Activated B cell treated with CpG ODN at 0.5 μM for 24 hours (primary cell): Measurements from ENCODE around the gene PALLD. TPM values are rescaled to one million over a fixed set of nuclear protein-coding genes. Genes with fewer than 3 reads are reported as not detected.

ENCODE experiments used
- ATAC-seq: fragments of 200-7000 bp; cut with Tn5 transposase; one replicate; pipeline ENCODE4 v1.10.0; 2021; ENCODE audit warnings: low read depth, mild to moderate bottlenecking, moderate library complexity
- CTCF ChIA-PET: fragments of 350-600 bp; sonication (Branson Sonifier 250); formaldehyde crosslinking; loops from one replicate; lab custom pipeline; 2021; ENCODE audit warnings: antibody characterized with exemption; lab: Charles Lee
- POLR2A ChIA-PET: fragments of 350-600 bp; sonication (Branson Sonifier 250); formaldehyde crosslinking; loops from one replicate; lab custom pipeline; 2021; ENCODE audit warnings: antibody characterized with exemption; lab: Charles Lee
- DNase-seq: peaks from one replicate; pipeline ENCODE4 v3.0.0; 2022
- H3K27ac Mint-ChIP-seq: one replicate; pipeline ENCODE4 v1.8.0; 2020; ENCODE audit warnings: mixed read lengths
- H3K27me3 Mint-ChIP-seq: one replicate; pipeline ENCODE4 v1.8.0; 2021; ENCODE audit warnings: mixed read lengths
- H3K36me3 Mint-ChIP-seq: one replicate; pipeline ENCODE4 v1.8.0; 2021; ENCODE audit warnings: low read depth, mixed read lengths
- H3K4me1 Mint-ChIP-seq: one replicate; pipeline ENCODE4 v1.8.0; 2021; ENCODE audit warnings: mixed read lengths
- H3K4me3 Mint-ChIP-seq: one replicate; pipeline ENCODE4 v1.8.0; 2020; ENCODE audit warnings: mild to moderate bottlenecking, mixed read lengths
- H3K9me3 Mint-ChIP-seq: one replicate; pipeline ENCODE4 v1.8.0; 2020; ENCODE audit warnings: mixed read lengths
- intact Hi-C: fragments of 100-400 bp; cut with micrococcal nuclease; formaldehyde crosslinking; loops from one replicate; pipeline ENCODE4 v1.15.1; 2024
- total RNA-seq: library from RNA; stranded (reverse); gene quantifications from 2 replicates; pipeline ENCODE4 v1.2.3, GENCODE V29; 2022
- TF ChIP-seq, protein P1 (sequence below): fragments of 200-600 bp; IDR thresholded peaks from one replicate; pipeline ENCODE4 v1.8.0; 2022; ENCODE audit warnings: antibody characterized with exemption, mild to moderate bottlenecking

PALLD gene
- total RNA-seq, 1 donor from 2014 or later: 0.44 TPM

DNA sequence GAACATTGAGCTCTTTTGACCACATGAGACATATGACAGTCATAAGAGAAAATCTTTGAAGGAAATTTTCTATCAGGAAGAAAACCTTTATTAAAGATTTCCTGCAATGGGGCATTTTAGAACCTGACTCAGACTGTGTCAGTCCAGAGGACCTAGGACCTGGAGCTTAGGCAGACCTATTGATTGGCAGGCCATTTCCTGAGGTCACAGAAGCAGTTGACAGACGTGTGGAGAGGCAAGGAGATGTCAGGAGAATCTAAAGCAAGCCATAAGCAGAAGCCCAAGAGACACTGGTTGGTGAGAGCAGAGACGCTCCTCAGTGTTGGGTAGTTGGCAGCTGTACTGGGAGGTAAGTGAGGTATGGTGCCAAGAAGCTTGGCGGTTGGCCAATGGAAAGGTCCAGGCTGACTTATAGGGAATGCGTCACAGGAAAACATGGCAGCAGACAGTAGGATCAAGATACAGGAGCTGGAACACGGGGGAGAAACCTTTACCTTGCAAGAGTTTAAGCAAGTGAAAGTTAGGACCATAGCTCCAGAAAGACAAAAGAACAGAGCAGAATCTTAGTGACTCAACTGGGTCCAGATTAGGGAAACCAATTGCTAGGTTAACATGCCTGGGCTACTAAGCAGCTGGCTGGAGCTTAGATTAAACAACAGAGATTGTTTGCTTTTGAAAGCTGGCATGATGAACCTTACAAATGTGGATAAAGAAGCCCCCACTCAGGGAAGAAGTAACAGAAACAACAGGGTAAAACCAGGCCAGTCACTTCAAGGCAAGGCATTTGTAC, 18.6 kb downstream of the PALLD start:
- no peaks in the 10 kb centered on the region for H3K36me3 Mint-ChIP-seq
- ChIA-PET CTCF (interaction anchor here (0.7 to 3.2 kb wide), 6 partner anchors 9 to 1051 kb away, joined by 3 to 13 read pairs (median 3); no protein-coding TSS in a partner anchor), POLR2A (no interaction called here)
- ATAC-seq (no peak), DNase-seq (no peak)
- H3K9me3 Mint-ChIP-seq: no peaks in the 10 kb centered on the region
- H3K27ac Mint-ChIP-seq: no peak overlapping the region
- H3K4me3 Mint-ChIP-seq: no peak overlapping the region
- TF ChIP-seq, protein P1, sequence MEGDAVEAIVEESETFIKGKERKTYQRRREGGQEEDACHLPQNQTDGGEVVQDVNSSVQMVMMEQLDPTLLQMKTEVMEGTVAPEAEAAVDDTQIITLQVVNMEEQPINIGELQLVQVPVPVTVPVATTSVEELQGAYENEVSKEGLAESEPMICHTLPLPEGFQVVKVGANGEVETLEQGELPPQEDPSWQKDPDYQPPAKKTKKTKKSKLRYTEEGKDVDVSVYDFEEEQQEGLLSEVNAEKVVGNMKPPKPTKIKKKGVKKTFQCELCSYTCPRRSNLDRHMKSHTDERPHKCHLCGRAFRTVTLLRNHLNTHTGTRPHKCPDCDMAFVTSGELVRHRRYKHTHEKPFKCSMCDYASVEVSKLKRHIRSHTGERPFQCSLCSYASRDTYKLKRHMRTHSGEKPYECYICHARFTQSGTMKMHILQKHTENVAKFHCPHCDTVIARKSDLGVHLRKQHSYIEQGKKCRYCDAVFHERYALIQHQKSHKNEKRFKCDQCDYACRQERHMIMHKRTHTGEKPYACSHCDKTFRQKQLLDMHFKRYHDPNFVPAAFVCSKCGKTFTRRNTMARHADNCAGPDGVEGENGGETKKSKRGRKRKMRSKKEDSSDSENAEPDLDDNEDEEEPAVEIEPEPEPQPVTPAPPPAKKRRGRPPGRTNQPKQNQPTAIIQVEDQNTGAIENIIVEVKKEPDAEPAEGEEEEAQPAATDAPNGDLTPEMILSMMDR: no peak
- no peaks in the 10 kb centered on the region for H3K4me1 Mint-ChIP-seq
- intact Hi-C loops: loop anchor here (2.0 kb wide), 1 partner anchor 35 kb away; the partner anchor contains the start of gene DDX60L
- H3K27me3 Mint-ChIP-seq: peaks cover 3% of the 10 kb centered on the region

DNA sequence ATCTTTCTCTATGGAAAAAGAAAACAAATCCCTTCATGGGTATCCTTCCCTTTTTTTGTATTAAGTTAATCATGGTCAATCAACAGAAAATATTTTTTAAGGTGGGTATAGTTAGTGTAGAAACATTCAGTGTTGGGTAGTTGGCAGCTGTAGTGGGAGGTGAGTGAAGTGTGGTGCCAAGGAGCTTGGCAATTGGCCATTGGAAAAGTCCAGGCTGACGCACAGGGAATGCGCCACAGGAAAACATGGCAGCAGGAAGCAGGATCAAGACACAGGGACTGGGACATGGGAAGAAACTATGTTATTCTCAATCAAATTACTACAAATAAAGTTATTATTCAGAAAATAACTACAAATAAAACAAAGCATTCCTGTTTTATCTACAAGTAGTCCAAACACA, 20.0 kb downstream of the PALLD start:
- CTCF ChIA-PET: no interaction called here
- no peak overlapping the region for H3K4me3 Mint-ChIP-seq

DNA sequence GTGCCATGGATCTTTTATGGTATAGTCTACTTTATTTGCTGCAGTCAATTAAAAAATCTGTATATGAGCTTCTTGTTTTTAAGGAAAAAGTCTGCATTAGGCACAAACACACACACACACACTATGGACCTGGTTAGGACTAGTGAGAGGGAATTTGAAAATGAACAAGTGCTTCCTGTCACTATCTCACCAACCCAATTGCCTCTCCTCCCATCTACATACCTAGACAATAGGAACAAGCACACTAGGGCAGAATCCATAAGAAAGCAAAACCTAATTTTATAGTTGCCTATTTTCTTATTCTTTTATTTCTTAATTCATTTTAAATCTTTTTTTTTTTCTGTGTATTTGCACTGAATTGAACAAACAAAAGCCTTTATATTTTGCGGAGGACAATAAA, 22.7 kb downstream of the PALLD start:
- H3K36me3 Mint-ChIP-seq: no peaks in the 10 kb centered on the region
- H3K4me1 Mint-ChIP-seq: no peaks in the 10 kb centered on the region
- H3K27ac Mint-ChIP-seq: no peak overlapping the region
- intact Hi-C loops: no loop called here
- DNase-seq (no peak), ATAC-seq (no peak)
- H3K4me3 Mint-ChIP-seq: no peak overlapping the region
- H3K27me3 Mint-ChIP-seq: peaks cover 2% of the 10 kb centered on the region
- ChIA-PET CTCF (no interaction called here), POLR2A (no interaction called here)
- TF ChIP-seq, protein P1: no peak
- H3K9me3 Mint-ChIP-seq: no peaks in the 10 kb centered on the region

More for the DNA sequence above, 20.0 kb downstream of the PALLD start:
- Mint-ChIP-seq H3K9me3 (no peaks in the 10 kb centered on the region), H3K4me1 (no peaks in the 10 kb centered on the region), H3K27ac (no peak overlapping the region), H3K36me3 (no peaks in the 10 kb centered on the region), H3K27me3 (peaks cover 3% of the 10 kb centered on the region)
- POLR2A ChIA-PET: no interaction called here
- TF ChIP-seq, protein P1: no peak
- no peak for ATAC-seq
- intact Hi-C loops: no loop called here
- DNase-seq: no peak

DNA sequence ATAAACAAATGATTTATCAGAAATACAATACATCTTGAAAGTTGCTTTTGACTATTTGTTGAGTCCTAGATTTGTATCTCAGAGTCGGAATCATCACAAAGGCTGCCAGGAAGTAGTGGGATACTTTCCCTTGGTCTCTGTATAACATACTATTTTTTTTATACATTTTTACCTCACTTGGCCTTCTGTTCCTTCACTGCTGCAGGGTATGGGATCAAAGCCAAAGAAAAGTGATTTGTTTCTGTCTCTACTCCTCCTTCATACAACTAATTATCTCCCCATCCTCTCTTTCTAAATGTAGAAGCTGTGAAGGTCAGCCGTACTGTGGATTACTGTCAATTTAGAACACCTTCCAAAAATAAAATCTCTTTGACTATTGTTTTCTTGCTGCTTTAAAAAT, 24.9 kb downstream of the PALLD start:
- TF ChIP-seq, protein P1: no peak
- no peaks in the 10 kb centered on the region for H3K9me3 Mint-ChIP-seq

DNA sequence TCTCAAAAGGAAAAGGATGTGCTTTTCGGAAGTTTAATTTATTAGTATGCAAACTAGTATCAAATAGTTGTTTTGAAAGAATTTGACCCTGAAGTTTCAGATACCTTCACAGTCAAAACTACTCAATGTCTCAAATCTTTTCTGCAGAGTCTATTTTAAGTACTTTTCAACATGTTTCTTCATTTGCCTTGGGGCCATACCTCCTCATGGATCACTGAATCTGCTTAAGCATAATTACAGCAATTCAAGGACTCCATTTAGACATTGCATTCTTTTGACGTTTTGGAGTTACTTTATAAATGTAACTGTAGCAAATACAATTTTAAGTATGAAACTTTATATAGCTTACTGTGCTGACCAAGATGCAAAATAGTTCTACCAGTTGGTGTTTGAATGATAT, 25.5 kb downstream of the PALLD start:
- intact Hi-C loops: no loop called here
- H3K36me3 Mint-ChIP-seq: no peaks in the 10 kb centered on the region
- no peak overlapping the region for H3K27ac Mint-ChIP-seq
- POLR2A ChIA-PET: no interaction called here
- no peak for ATAC-seq
- peaks cover 2% of the 10 kb centered on the region for H3K27me3 Mint-ChIP-seq
- H3K9me3 Mint-ChIP-seq: no peaks in the 10 kb centered on the region
- CTCF ChIA-PET: no interaction called here
- no peaks in the 10 kb centered on the region for H3K4me1 Mint-ChIP-seq
- no peak overlapping the region for H3K4me3 Mint-ChIP-seq
- DNase-seq: no peak
- TF ChIP-seq, protein P1: no peak

More for the DNA sequence above, 24.9 kb downstream of the PALLD start:
- Mint-ChIP-seq H3K27me3 (peaks cover 2% of the 10 kb centered on the region), H3K27ac (no peak overlapping the region), H3K36me3 (no peaks in the 10 kb centered on the region), H3K4me3 (no peak overlapping the region), H3K4me1 (no peaks in the 10 kb centered on the region)
- CTCF ChIA-PET: no interaction called here
- DNase-seq: no peak
- intact Hi-C loops: no loop called here
- POLR2A ChIA-PET: no interaction called here
- no peak for ATAC-seq
